OCI-LY7 (cell line): Measurements from ENCODE around the gene SLC6A7. TPM values are rescaled to one million over a fixed set of nuclear protein-coding genes. Genes with fewer than 3 reads are reported as not detected.

Experiments
- BruUV-seq: library from RNA; stranded (reverse); fragments of 400-500 nt; replicated peaks from 2 replicates; lab custom pipeline; 2021; lab: Mats Ljungman, UMichigan
- CTCF ChIA-PET: fragments of 300-600 bp; sonication (Branson Sonifier 250); formaldehyde crosslinking; loops from one replicate; lab custom pipeline; 2022; ENCODE audit warnings: antibody characterized with exemption; ENCODE audit not compliant: unreplicated experiment; lab: Charles Lee
- POLR2A ChIA-PET: fragments of 300-600 bp; sonication (Branson Sonifier 250); formaldehyde crosslinking; loops from one replicate; lab custom pipeline; 2022; ENCODE audit warnings: antibody characterized with exemption; lab: Charles Lee
- DNase-seq: peaks from one replicate; pipeline ENCODE4 v3.0.0-alpha.2; 2015; ENCODE audit warnings: low spot score
- H2AFZ ChIP-seq: fragments of 200-600 bp; sonication (generic), shearing (Covaris generic); 2 replicates; pipeline ENCODE4 v1.6.1; 2014; ENCODE audit warnings: mild to moderate bottlenecking, antibody characterized with exemption, low read length, moderate library complexity
- H3K27ac ChIP-seq: fragments of 200-600 bp; sonication (generic); 2 replicates; pipeline ENCODE4 v1.5.1; 2014; ENCODE audit warnings: mixed run types, low read depth, mild to moderate bottlenecking, moderate library complexity, low read length, inconsistent platforms; ENCODE audit not compliant: poor library complexity, severe bottlenecking
- H3K36me3 ChIP-seq: fragments of 200-600 bp; sonication (generic); 2 replicates; pipeline ENCODE4 v1.6.1; 2014; ENCODE audit warnings: mild to moderate bottlenecking, antibody characterized with exemption, low read length, moderate library complexity, mixed read lengths; ENCODE audit not compliant: insufficient read depth
- H3K4me1 ChIP-seq: fragments of 200-600 bp; sonication (generic); 2 replicates; pipeline ENCODE4 v1.5.1; 2014; ENCODE audit warnings: mild to moderate bottlenecking, low read length; ENCODE audit not compliant: insufficient read depth, poor library complexity, severe bottlenecking
- H3K4me2 ChIP-seq: fragments of 200-600 bp; sonication (generic); 2 replicates; pipeline ENCODE4 v1.6.1; 2014; ENCODE audit warnings: mild to moderate bottlenecking, low read length
- H3K4me3 ChIP-seq: fragments of 200-600 bp; sonication (generic); 2 replicates; pipeline ENCODE4 v1.5.1; 2014; ENCODE audit warnings: mild to moderate bottlenecking, low read depth, low read length; ENCODE audit not compliant: poor library complexity, severe bottlenecking
- H3K79me2 ChIP-seq: fragments of 200-600 bp; sonication (generic); 2 replicates; pipeline ENCODE4 v1.6.1; 2016; ENCODE audit warnings: low read depth, mild to moderate bottlenecking, low read length, moderate library complexity, mixed read lengths; ENCODE audit not compliant: insufficient read depth
- H3K9me2 ChIP-seq: fragments of 200-600 bp; sonication (generic); 2 replicates; pipeline ENCODE4 v1.6.1; 2016; ENCODE audit warnings: mild to moderate bottlenecking, low read length, mixed read lengths; ENCODE audit not compliant: insufficient read depth
- H3K9me3 ChIP-seq: fragments of 200-600 bp; sonication (generic); 2 replicates; pipeline ENCODE4 v1.6.1; 2014; ENCODE audit warnings: mild to moderate bottlenecking, mixed run types, low read length, mixed read lengths
- H4K20me1 ChIP-seq: fragments of 200-600 bp; sonication (generic); 2 replicates; pipeline ENCODE4 v1.6.1; 2014; ENCODE audit warnings: mild to moderate bottlenecking, antibody characterized with exemption, low read length, moderate library complexity, mixed read lengths; ENCODE audit not compliant: insufficient read depth
- EZH2phosphoT487 ChIP-seq: fragments of 200-600 bp; sonication (generic); IDR thresholded peaks from 2 replicates; pipeline ENCODE4 v1.6.1; 2018; ENCODE audit warnings: low read depth, borderline replicate concordance, mild to moderate bottlenecking, mixed run types, antibody characterized with exemption, low read length, moderate library complexity, mixed read lengths
- intact Hi-C: fragments of 100-400 bp; cut with micrococcal nuclease; formaldehyde crosslinking; loops from one replicate; pipeline ENCODE4 v1.10.0; 2022; ENCODE audit not compliant: unreplicated experiment
- total RNA-seq, 2 experiments: library from RNA; depleted of rRNA in 1 of 2; stranded (reverse); fragments of >200 nt in 1 of 2; shearing (Covaris generic) in 1 of 2; gene quantifications; 2 replicates each; pipeline ENCODE4 v1.2.3, GENCODE V29; 2014 to 2022
- TF ChIP-seq, protein P1 (sequence below): fragments of 200-600 bp; sonication (generic); conservative IDR thresholded peaks from 2 replicates; pipeline ENCODE4 v1.5.1; 2014; ENCODE audit warnings: mild to moderate bottlenecking, antibody characterized with exemption, low read length, moderate library complexity, mixed read lengths

The SLC6A7 gene
- total RNA-seq, 2 experiments from 2014 or later: not detected

- Histone ChIP-seq H3K9me2 (no peaks in the 10 kb centered on the region), H3K36me3 (no peaks in the 10 kb centered on the region), H3K9me3 (no peaks in the 10 kb centered on the region), H4K20me1 (no peaks in the 10 kb centered on the region), H2AFZ (no peak overlapping the region), H3K79me2 (no peaks in the 10 kb centered on the region), H3K4me2 (no peak overlapping the region), H3K27ac (no peak overlapping the region), H3K4me3 (no peak overlapping the region), H3K4me1 (peaks cover 6% of the 10 kb centered on the region)
- BruUV-seq: no TSS peak
- TF ChIP-seq, protein P1, sequence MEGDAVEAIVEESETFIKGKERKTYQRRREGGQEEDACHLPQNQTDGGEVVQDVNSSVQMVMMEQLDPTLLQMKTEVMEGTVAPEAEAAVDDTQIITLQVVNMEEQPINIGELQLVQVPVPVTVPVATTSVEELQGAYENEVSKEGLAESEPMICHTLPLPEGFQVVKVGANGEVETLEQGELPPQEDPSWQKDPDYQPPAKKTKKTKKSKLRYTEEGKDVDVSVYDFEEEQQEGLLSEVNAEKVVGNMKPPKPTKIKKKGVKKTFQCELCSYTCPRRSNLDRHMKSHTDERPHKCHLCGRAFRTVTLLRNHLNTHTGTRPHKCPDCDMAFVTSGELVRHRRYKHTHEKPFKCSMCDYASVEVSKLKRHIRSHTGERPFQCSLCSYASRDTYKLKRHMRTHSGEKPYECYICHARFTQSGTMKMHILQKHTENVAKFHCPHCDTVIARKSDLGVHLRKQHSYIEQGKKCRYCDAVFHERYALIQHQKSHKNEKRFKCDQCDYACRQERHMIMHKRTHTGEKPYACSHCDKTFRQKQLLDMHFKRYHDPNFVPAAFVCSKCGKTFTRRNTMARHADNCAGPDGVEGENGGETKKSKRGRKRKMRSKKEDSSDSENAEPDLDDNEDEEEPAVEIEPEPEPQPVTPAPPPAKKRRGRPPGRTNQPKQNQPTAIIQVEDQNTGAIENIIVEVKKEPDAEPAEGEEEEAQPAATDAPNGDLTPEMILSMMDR: no peak
- no peak for TF ChIP-seq EZH2phosphoT487
- intact Hi-C loops: no loop called here
- POLR2A ChIA-PET: no interaction called here
- CTCF ChIA-PET: no interaction called here
- no peak for DNase-seq
Observed at GRCh38 chr5:150152636-150153462, 37.0 kb upstream of the SLC6A7 start.

DNA sequence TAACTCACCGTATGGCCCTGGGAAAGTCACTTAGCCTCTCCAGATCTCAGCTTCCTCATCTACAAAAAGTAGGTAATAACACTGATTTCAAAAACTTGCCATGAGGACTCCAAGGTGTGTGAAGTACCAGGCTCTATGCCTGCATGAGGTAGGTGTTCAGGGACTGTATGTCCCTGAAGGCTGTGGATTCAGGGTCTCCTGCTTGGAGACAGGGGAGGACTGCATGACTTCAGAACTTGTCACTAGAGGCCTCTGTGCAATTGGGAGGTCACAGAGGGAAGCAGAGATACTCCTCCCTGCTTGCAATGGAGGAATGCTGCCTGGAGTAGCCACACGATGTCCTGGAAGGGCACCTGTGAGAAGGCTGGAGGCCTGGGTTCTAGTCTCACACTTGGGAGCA lies 36.4 kb upstream of the SLC6A7 start:
- BruUV-seq: no TSS peak
- Histone ChIP-seq H3K36me3 (no peaks in the 10 kb centered on the region), H3K4me3 (no peak overlapping the region), H3K9me3 (no peaks in the 10 kb centered on the region), H2AFZ (no peak overlapping the region), H4K20me1 (no peaks in the 10 kb centered on the region), H3K4me2 (no peak overlapping the region), H3K79me2 (no peaks in the 10 kb centered on the region), H3K27ac (no peak overlapping the region), H3K4me1 (peaks cover 6% of the 10 kb centered on the region), H3K9me2 (no peaks in the 10 kb centered on the region)
- CTCF ChIA-PET: no interaction called here
- no peak for TF ChIP-seq EZH2phosphoT487
- TF ChIP-seq, protein P1: no peak
- DNase-seq: no peak
- POLR2A ChIA-PET: no interaction called here
- intact Hi-C loops: no loop called here

DNA sequence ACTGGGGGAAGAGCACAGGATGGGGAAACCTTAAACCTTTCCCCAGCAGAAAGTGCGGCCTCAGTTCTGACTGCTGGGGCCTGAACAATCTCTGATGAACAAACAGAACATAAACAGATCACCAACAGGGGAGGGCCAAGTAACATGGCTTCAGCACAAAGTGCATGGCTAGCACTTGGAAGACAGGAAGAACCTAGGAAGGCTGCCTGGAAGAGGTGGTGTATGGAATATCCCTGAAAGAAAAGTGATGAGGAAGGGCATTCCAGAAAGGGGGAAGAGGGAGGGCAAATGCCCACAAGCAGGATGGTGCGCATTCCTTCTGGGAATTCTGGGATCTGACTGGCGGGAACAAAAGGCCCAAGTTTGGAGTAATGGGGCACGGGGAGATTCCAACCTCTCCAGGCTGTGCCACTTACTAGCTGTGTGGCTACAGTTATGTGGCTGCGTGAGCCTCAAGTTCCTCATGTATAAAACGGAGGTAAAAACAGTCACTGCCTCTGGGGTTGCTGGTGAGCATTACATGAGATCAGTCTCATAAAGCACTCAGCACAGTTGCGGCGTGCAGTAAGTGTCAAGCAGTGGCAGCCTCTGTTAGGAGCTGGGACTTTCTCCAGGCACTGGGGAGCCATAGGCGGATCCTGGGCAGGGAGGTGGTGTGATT lies 35.8 kb upstream of the SLC6A7 start:
- no peaks in the 10 kb centered on the region for H3K36me3 ChIP-seq
- H3K79me2 ChIP-seq: no peaks in the 10 kb centered on the region
- no peak overlapping the region for H3K4me2 ChIP-seq
- no peaks in the 10 kb centered on the region for H3K9me3 ChIP-seq
- intact Hi-C loops: no loop called here
- no peak overlapping the region for H2AFZ ChIP-seq
- peaks cover 6% of the 10 kb centered on the region for H3K4me1 ChIP-seq
- no peak overlapping the region for H3K27ac ChIP-seq
- H3K9me2 ChIP-seq: no peaks in the 10 kb centered on the region
- DNase-seq: peak; percentile 51
- TF ChIP-seq EZH2phosphoT487: no peak
- TF ChIP-seq, protein P1: peak; percentile 21; the same call in 1 of the 2 replicates
- CTCF ChIA-PET: no interaction called here
- no peak overlapping the region for H3K4me3 ChIP-seq
- POLR2A ChIA-PET: no interaction called here
- BruUV-seq: no TSS peak
- H4K20me1 ChIP-seq: no peaks in the 10 kb centered on the region
